ENCODE measurements around the gene SLC22A31. TPM values are rescaled to one million over a fixed set of nuclear protein-coding genes. Genes with fewer than 3 reads are reported as not detected.
"Not testable (repeated sequence)": the region's sequence is repeated elsewhere in the genome, so short reads cannot be mapped to it uniquely, and the experiment has no call there.

SLC22A31 gene
- total RNA-seq, 1 donor from 2014 or later, result 2.3 TPM

DNA sequence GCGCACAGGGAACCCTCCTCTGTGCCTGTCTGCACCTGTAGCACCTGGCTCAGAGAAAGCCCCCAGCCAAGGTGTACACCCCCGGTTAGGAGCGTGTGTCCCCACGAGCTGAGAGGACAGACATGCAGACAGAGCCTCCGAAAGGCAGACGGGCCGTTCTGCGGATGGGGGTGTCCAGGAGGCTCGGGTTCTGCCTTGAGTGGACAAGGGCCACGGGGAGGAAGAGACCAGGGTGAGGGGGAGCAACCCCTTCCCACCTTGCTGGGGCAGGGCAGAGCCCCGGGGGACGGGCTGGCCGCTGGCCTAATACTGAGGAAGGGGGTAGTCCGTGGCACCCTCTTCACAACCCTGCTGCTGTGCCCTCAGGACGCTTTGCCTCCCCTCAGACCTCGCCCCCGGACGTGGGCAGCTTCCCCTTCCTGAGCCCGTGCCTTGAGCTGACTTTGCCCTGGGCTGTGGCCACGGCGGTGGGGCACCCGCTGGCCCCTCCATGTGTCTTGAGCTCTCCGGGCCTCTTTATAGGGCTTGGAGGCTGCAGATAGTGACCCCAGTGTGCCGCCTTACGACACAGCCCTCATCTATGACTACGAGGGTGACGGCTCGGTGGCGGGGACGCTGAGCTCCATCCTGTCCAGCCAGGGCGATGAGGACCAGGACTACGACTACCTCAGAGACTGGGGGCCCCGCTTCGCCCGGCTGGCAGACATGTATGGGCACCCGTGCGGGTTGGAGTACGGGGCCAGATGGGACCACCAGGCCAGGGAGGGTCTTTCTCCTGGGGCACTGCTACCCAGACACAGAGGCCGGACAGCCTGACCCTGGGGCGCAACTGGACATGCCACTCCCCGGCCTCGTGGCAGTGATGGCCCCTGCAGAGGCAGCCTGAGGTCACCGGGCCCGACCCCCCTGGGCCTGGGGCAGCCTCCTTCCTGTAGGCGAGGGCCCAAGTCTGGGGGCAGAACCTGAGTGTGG is 5.7 kb downstream of the SLC22A31 start:
- Mint-ChIP-seq H3K4me3 (no peak overlapping the region), H3K9me3 (no peaks in the 10 kb centered on the region), H3K4me1 (no peaks in the 10 kb centered on the region), H3K36me3 (ENCODE audit: low read depth) (no peaks in the 10 kb centered on the region), H3K27me3 (no peaks in the 10 kb centered on the region), H3K27ac (no peak overlapping the region)
- intact Hi-C loops (cut with micrococcal nuclease), result no loop called here
- DNase-seq, result no peak

GRCh38 chr16:89193576-89194293 is 6.6 kb downstream of the SLC22A31 start:
- no peaks in the 10 kb centered on the region for H3K36me3 Mint-ChIP-seq (ENCODE audit: low read depth)
- H3K27me3 Mint-ChIP-seq, result no peaks in the 10 kb centered on the region
- H3K27ac Mint-ChIP-seq, result no peak overlapping the region
- no peaks in the 10 kb centered on the region for H3K9me3 Mint-ChIP-seq
- no peaks in the 10 kb centered on the region for H3K4me1 Mint-ChIP-seq
- DNase-seq, result no peak
- intact Hi-C loops (cut with micrococcal nuclease), result loop anchor here (1.0 to 2.0 kb wide), 2 partner anchors 8 to 53 kb away; no protein-coding TSS in a partner anchor
- no peak overlapping the region for H3K4me3 Mint-ChIP-seq

DNA sequence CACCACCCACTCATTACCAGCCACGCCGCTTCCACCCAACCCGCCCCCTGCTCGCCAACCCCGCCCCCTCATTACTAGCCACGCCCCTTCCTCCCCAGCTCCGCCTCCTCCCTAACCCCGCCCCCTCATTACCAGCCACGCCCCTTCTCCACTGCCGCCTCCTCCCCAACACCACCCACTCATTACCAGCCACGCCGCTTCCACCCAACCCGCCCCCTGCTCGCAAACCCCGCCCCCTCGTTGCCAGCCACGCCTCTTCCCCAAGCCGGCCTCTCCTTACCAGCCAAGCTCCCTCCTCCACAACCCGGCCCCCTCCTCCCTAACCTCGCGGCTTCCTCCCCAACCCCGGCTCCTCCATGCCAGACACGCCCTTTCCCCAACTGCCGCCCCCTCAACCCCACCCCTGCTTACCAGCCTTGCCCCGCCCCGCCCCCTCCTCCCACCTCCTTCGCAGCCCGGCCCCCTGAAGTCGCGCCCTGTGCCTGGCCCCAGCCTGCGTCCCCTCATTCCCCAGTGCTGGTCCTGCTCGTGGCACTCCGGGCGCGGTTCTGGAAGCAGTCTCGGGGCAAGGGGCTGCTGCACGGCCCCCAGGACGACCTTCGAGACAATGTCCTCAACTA is 7.3 kb downstream of the SLC22A31 start:
- Mint-ChIP-seq H3K27ac (no peak overlapping the region), H3K36me3 (ENCODE audit: low read depth) (no peaks in the 10 kb centered on the region), H3K9me3 (no peaks in the 10 kb centered on the region), H3K4me3 (no peak overlapping the region), H3K4me1 (no peaks in the 10 kb centered on the region), H3K27me3 (no peaks in the 10 kb centered on the region)
- intact Hi-C loops (cut with micrococcal nuclease), result loop anchor here (1.0 to 2.0 kb wide), 3 partner anchors 8 to 54 kb away; partner anchors contain the start of gene CDH15
- peak; percentile 82 for DNase-seq

DNA sequence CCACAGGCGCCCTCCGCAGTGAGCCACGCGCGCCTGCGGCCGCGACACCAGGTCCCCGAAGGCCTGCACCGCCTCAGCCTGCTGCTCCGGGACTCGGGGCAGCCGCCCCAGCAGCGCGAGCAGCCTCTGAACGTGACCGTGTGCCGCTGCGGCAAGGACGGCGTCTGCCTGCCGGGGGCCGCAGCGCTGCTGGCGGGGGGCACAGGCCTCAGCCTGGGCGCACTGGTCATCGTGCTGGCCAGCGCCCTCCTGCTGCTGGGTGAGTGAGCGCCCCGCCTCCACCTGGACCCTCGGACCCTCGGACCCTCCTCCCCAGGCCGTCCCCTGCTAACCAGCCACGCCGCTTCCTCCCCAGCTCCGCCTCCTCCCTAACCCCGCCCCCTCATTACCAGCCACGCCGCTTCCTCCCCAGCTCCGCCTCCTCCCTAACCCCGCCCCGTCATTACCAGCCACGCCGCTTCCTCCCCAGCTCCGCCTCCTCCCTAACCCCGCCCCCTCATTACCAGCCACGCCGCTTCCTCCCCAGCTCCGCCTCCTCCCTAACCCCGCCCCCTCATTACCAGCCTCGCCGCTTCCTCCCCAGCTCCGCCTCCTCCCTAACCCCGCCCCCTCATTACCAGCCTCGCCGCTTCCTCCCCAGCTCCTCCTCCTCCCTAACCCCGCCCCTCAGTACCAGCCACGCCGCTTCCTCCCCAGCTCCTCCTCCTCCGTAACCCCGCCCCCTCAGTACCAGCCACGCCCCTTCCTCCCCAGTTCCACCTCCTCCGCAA is 8.0 kb downstream of the SLC22A31 start:
- not testable (repeated sequence) for H3K27ac Mint-ChIP-seq; H3K36me3 Mint-ChIP-seq (ENCODE audit: low read depth); H3K27me3 Mint-ChIP-seq; H3K4me1 Mint-ChIP-seq; H3K9me3 Mint-ChIP-seq; H3K4me3 Mint-ChIP-seq
- peak; percentile 91 for DNase-seq
- intact Hi-C loops (cut with micrococcal nuclease), result loop anchor here (1.0 to 2.0 kb wide), 2 partner anchors 21 to 54 kb away; partner anchors contain the start of gene CDH15

- Mint-ChIP-seq H3K9me3 (no peaks in the 10 kb centered on the region), H3K27me3 (no peaks in the 10 kb centered on the region), H3K36me3 (ENCODE audit: low read depth) (no peaks in the 10 kb centered on the region), H3K4me3 (no peak overlapping the region), H3K27ac (no peak overlapping the region), H3K4me1 (peaks cover 3% of the 10 kb centered on the region)
- DNase-seq, result no peak
- intact Hi-C loops (cut with micrococcal nuclease), result loop anchor here (1.0 to 2.0 kb wide), 2 partner anchors 21 to 55 kb away; partner anchors contain the start of gene CDH15
Observed at GRCh38 chr16:89191901-89192185, 8.5 kb downstream of the SLC22A31 start.

DNA sequence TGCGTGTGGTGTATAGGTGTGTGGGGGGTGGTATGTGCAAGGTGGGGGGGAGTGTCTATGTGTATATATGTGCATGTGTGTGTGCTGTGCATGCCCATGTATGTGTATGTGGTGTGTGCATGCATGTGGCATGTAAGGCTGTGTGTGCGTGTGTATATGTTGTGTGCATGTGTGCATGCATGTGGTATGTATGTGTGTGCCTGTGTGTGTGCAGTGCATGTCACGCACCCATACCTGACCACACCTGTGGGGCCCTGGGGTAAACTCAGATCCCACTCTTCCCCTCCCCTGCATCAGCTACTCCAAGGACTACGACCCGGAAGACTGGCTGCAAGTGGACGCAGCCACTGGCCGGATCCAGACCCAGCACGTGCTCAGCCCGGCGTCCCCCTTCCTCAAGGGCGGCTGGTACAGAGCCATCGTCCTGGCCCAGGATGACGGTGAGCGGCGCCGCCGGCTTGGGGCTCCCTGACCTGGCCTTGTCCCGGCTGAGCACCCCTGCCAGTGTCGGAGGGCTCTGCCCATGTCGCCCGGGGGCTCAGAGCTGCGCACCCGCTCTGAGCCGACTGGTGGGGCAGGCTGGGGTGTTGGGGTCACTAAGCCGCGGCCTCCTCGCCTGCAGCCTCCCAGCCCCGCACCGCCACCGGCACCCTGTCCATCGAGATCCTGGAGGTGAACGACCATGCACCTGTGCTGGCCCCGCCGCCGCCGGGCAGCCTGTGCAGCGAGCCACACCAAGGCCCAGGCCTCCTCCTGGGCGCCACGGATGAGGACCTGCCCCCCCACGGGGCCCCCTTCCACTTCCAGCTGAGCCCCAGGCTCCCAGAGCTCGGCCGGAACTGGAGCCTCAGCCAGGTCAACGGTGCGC is 9.1 kb downstream of the SLC22A31 start:
- Mint-ChIP-seq H3K27ac (no peak overlapping the region), H3K27me3 (no peaks in the 10 kb centered on the region), H3K36me3 (ENCODE audit: low read depth) (no peaks in the 10 kb centered on the region), H3K4me1 (peaks cover 3% of the 10 kb centered on the region), H3K4me3 (no peak overlapping the region), H3K9me3 (no peaks in the 10 kb centered on the region)
- no peak for DNase-seq
- intact Hi-C loops (cut with micrococcal nuclease), result no loop called here

DNA sequence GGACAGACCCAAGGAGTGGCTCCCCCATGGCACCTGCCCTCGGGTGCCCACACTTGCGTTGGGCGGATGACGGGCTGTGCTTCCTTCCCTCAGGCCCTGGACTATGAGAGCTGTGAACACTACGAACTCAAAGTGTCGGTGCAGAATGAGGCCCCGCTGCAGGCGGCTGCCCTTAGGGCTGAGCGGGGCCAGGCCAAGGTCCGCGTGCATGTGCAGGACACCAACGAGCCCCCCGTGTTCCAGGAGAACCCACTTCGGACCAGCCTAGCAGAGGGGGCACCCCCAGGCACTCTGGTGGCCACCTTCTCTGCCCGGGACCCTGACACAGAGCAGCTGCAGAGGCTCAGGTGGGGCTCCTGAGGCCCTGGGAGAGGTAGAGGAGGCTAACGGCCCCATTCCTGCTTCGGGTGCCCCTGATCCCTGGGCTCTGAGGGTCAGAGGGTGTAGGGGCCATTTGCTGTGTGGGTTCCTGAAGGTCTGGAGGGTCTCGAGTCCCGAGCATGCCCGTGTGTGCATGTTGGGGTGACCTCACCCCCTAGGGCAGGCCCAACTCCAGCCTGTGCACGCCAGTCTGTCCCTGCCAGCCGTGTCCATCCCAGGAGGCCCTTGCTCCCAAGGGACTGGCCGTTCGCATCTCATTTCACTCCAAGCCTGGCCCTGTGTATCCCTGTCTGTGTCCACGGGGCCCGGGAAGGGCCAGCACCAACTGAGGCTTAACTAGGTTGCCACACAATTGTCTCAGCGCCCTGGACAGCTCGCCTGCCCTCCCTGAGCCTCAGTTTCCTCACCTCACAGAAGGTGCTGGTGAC is 10.0 kb downstream of the SLC22A31 start:
- no peak for DNase-seq
- H3K27me3 Mint-ChIP-seq, result no peaks in the 10 kb centered on the region
- no peaks in the 10 kb centered on the region for H3K36me3 Mint-ChIP-seq (ENCODE audit: low read depth)
- no peak overlapping the region for H3K27ac Mint-ChIP-seq
- H3K4me3 Mint-ChIP-seq, result no peak overlapping the region
- peaks cover 3% of the 10 kb centered on the region for H3K4me1 Mint-ChIP-seq
- intact Hi-C loops (cut with micrococcal nuclease), result no loop called here
- no peaks in the 10 kb centered on the region for H3K9me3 Mint-ChIP-seq

GRCh38 chr16:89189358-89190025 is 10.8 kb downstream of the SLC22A31 start:
- no peaks in the 10 kb centered on the region for H3K9me3 Mint-ChIP-seq
- intact Hi-C loops (cut with micrococcal nuclease), result no loop called here

DNA sequence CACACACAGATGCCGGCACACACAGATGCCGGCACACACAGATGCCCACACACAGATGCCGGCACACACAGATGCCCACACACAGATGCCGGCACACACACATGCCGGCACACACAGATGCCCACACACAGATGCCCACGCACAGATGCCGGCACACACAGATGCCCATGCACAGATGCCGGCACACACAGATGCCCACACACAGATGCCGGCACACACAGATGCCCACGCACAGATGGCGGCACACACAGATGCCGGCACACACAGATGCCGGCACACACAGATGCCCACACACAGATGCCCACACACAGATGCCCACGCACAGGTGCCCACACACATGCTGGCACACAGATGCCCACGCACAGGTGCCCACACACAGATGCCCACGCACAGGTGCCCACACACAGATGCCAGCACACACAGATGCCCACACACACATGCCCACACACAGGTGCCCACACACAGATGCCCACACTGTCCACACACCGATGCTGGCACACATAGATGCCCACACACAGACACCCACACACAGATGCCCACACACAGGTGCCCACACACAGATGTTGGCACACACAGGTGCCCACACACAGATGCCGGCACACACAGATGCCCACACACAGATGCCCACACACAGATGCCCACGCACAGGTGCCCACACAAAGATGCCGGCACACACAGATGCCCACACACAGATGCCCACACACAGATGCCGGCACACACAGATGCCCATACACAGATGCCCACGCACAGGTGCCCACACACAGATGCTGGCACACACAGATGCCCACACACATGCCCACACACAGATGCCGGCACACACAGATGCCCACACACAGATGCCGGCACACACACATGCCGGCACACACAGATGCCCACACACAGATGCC is 11.6 kb downstream of the SLC22A31 start:
- H3K4me1 Mint-ChIP-seq; DNase-seq; H3K36me3 Mint-ChIP-seq (ENCODE audit: low read depth); H3K27me3 Mint-ChIP-seq; H3K9me3 Mint-ChIP-seq; H3K27ac Mint-ChIP-seq; intact Hi-C loops (cut with micrococcal nuclease); H3K4me3 Mint-ChIP-seq: not testable (repeated sequence)

More at GRCh38 chr16:89189358-89190025, 10.8 kb downstream of the SLC22A31 start:
- no peak overlapping the region for H3K4me3 Mint-ChIP-seq
- H3K27ac Mint-ChIP-seq, result no peak overlapping the region
- DNase-seq, result no peak
- H3K27me3 Mint-ChIP-seq, result no peaks in the 10 kb centered on the region
- peaks cover 3% of the 10 kb centered on the region for H3K4me1 Mint-ChIP-seq
- H3K36me3 Mint-ChIP-seq (ENCODE audit: low read depth), result no peaks in the 10 kb centered on the region

GRCh38 chr16:89187770-89188392 is 12.5 kb downstream of the SLC22A31 start:
- Mint-ChIP-seq H3K36me3 (ENCODE audit: low read depth) (no peaks in the 10 kb centered on the region), H3K27me3 (no peaks in the 10 kb centered on the region), H3K27ac (no peak overlapping the region), H3K9me3 (no peaks in the 10 kb centered on the region), H3K4me1 (peaks cover 3% of the 10 kb centered on the region), H3K4me3 (no peak overlapping the region)
- no peak for DNase-seq
- intact Hi-C loops (cut with micrococcal nuclease), result no loop called here

All from activated CD4-positive, alpha-beta T cell treated with anti-CD3 and anti-CD28 coated beads, Interleukin-2, amount 10 ng/mL, durations not matched to agents 24 days and 14 days (primary cell).